Measurements from ENCODE around the gene PEX13.

Gene PEX13

GRCh38 chr2:60991644-60992043 is 25.9 kb upstream of the PEX13 start:
- TF ChIP-seq CTCF (conservative IDR thresholded peaks at IDR 0.05) (no peak), ZFX (IDR thresholded peaks at IDR 0.05) (no peak)
- no peak overlapping the region for H3K27ac ChIP-seq

DNA sequence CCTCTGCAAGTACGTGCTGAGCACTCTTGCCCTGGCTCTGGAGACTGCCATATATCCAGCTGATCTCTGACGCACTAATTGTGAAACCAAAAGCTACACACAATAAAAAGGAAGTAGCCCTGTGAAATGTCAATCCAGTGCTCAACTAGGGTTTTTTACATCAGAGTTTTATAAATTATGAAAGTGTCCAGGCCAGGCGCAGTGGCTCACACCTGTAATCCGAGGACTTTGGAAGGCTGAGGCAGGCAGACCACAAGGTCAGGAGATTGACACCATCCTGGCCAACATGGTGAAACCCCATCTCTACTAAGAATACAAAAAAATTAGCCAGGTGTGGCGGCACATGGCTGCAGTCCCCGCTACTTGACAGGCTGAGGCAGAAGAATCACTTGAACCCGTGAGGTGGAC is 24.5 kb upstream of the PEX13 start:
- no peak overlapping the region for H3K27ac ChIP-seq
- TF ChIP-seq ZFX (IDR thresholded peaks at IDR 0.05) (no peak), CTCF (conservative IDR thresholded peaks at IDR 0.05) (no peak)

- TF ChIP-seq CTCF (conservative IDR thresholded peaks at IDR 0.05) (no peak), ZFX (IDR thresholded peaks at IDR 0.05) (no peak)
- H3K27ac ChIP-seq = no peak overlapping the region
Observed at GRCh38 chr2:60994131-60994530, 23.4 kb upstream of the PEX13 start.

DNA sequence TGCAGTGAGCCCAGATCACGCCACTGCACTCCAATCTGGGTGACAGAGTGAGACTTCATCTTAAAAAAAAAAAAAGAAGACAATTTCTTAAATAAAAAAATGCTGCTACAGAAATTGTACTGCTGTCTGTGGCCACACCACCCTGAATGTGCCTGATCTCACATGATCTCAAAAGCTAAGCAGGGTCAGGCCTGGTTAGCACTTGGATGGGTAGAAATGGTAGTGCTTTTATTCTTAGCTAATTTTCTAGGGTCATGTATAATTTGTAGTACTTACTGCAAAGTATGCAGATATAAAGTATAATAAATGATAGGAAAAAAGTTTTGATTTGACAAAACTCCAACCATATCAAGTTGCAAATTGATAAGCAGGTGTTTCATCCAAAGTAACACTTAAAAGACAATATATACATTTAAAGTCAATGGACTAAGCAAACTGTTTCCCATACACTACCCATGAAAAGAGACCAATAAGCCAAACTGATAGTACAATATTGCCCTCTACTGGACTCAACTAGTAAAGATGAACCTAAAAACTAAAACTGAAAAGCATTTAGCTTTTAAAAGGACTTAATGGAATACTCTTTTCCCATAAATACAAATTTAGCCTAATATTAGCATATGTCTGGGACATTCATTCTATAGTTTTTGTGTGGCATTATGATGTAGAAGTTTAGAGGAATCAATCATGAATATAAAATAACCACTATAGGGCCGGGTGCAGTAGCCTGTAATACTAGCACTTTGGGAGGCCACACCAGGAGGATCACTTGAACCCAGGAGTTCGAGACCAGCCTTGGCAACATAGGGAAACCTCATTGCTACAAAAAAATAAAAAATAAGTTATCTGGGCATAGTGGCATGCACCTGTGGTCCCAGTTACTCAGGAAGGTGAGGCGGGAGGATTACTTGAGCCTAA is 18.6 kb upstream of the PEX13 start:
- no peak overlapping the region for H3K27ac ChIP-seq
- no peak for TF ChIP-seq ZFX (IDR thresholded peaks at IDR 0.05)
- peak; percentile 57 for TF ChIP-seq CTCF (conservative IDR thresholded peaks at IDR 0.05)

DNA sequence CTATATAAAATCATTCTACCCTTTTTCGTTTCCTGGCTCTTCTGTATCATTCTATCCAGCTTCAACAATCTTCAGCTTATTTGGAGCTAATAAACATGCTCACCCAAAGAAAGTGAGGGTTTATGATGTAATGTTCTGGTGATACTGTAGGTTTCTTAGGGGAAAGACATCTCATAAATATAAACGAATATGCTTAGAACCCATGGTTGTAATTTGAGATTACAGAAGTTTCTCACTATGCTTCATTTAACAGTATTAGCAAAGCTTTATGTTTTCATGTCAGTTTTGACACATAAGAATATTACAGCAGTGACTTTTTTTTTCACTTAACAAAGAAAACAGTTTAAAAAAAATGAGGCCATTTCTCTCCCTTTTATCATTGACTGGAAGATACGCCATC is 11.8 kb upstream of the PEX13 start:
- no peak overlapping the region for H3K27ac ChIP-seq
- no peak for TF ChIP-seq CTCF (conservative IDR thresholded peaks at IDR 0.05)
- TF ChIP-seq ZFX (IDR thresholded peaks at IDR 0.05) = no peak

DNA sequence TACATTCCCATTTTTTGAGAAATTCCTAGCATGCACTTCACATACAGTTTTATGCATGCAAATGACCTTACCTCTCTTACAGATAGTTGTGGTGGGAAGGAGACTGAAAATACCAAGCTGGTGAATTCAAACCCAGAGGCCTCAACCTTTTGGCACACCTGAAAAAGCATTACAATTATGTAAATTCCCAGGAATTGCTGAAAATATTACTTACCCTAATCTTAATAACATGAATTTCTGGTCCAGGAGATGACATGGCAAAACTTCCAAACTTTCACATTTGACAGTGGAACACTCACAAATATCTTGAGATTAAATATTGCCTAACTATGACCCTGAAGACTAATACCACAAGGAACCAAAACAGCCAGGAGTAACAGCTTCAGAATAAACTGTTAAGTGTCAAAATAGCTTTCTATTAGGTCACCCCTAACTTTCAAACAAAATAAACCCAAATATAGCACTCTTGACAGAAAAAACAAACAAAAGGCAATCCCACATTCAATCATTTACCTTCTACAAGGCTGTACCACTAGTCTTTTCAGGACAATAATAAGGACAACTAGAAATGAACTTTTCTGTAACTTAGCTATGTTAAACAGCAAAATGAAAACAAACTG is 10.9 kb upstream of the PEX13 start:
- no peak for TF ChIP-seq ZFX (IDR thresholded peaks at IDR 0.05)
- no peak for TF ChIP-seq CTCF (conservative IDR thresholded peaks at IDR 0.05)
- H3K27ac ChIP-seq = no peak overlapping the region

- TF ChIP-seq ZFX (IDR thresholded peaks at IDR 0.05) = no peak
- no peak for TF ChIP-seq CTCF (conservative IDR thresholded peaks at IDR 0.05)
- H3K27ac ChIP-seq = no peak overlapping the region
Observed at GRCh38 chr2:61009355-61009754, 8.2 kb upstream of the PEX13 start.
